NCI-H2227 treated with DMSO at 0.1 percent for 48 hours (cell line): ENCODE results near the gene NFATC3.

Experiments
- DNase-seq: peaks from one replicate; lab custom pipeline; 2025; lab: John Stamatoyannopoulos, UW

The NFATC3 gene

DNA sequence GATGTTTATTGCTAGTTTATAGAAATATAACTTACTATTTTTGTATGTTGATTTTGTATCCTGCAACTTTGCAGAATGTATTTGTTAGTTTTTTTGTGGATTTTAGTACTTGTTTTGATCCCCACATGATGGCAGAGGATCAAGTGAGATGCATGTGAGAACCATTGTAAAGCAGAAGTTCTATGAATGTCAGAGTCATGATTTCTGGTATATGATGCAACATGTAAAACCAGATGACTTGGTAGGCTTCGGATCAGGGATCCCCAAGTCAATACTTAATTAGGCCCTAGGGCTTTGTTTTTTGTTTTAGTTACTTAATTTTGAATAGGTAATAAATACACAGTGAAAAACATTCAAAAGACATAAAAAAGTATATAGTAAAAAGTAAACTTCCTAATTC lies 104.9 kb downstream of the NFATC3 start:
- no peak for DNase-seq

DNA sequence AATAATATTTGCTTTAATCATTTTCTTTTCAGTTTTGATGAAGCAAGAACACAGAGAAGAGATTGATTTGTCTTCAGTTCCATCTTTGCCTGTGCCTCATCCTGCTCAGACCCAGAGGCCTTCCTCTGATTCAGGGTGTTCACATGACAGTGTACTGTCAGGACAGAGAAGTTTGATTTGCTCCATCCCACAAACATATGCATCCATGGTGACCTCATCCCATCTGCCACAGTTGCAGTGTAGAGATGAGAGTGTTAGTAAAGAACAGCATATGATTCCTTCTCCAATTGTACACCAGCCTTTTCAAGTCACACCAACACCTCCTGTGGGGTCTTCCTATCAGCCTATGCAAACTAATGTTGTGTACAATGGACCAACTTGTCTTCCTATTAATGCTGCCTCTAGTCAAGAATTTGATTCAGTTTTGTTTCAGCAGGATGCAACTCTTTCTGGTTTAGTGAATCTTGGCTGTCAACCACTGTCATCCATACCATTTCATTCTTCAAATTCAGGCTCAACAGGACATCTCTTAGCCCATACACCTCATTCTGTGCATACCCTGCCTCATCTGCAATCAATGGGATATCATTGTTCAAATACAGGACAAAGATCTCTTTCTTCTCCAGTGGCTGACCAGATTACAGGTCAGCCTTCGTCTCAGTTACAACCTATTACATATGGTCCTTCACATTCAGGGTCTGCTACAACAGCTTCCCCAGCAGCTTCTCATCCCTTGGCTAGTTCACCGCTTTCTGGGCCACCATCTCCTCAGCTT lies 105.8 kb downstream of the NFATC3 start:
- no peak for DNase-seq

DNA sequence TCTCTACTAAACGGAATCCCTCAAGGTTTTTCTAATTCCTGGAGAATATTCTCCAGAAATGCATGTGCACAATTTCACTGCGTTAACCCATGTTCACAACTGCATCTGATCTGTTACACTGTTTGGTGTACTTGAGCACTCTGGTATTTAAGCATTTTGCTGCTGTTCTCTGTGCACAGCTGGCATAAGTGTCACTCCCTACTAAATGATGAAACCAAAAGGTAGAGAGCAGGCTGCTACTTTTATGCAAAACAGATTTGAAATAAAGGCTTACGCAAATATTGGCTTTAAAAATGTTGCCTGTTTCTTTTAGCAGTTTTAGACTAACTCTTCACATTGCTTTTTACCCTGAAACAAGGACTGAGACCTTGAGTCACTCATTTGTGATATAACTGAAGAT lies 109.1 kb downstream of the NFATC3 start:
- no peak for DNase-seq

DNA sequence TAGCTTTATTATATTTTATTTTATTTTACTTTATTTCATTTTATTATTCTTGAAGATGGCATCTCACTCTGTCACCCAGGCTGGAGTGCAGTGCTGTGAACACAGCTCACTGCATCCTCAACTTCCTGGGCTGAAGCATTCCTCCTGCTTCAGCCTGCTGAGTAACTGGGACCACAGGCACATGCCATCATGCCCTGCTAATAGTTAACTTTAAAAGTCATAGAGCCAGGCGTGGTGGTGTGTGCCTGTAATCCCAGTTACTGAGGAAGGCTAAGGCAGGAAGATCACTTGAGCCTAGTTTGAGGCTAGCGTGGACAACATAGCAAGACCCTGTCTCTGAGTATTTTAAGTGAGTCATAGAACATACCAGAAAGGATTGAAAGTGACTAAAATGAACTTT lies 112.1 kb downstream of the NFATC3 start:
- DNase-seq: no peak

DNA sequence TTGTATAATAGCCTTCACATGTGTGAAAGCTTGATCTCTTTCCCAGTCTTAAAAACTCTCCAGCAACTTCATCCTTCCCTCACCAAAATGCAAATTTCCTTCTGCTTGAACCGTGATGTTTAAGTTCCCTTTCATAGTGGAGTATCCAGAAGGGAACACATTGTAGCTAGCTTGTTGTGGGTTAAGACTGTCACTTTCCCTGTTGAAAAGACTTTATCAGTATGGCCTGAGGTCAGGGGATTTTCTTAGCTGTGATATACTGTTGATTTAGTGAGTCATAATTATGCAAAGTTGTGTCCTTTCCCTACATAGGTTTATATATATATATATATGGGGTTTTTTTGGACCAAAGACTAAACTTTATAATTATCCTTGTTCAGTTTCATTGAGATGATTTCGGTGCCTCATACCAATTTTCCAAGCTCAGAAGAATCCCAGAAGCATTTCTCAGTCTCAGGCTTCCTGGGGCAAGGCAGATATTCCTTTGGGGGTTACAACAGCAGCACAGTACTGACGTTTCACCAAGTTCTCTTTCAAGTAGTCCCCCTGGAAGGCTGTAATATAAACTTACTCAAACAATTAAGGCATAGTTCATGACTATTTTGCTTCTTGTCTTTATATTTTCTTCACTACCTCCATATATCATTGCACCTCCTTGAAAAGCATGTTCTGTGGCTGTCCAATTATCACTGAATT lies 115.1 kb downstream of the NFATC3 start:
- DNase-seq: no peak

DNA sequence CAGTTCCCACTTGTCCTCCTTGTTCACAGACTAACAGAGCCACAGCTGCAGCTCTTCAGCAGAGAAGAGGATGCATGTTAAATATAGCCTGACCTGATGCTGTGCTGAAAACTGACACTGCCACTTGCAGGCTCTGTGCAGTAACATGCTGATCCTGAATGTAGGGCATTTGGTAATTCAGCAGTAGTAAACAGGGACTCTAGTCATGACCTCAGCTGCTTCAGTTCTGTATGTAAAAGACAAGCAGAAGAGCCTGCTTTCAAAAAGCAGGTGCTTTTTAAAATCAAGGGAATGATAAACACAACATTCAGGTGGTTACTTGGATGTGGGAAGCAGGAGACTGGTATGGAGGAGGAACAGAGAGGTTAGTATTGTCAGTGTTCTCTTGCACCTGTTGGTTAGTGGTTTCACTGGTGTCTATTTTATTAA lies 116.9 kb downstream of the NFATC3 start:
- DNase-seq: no peak

DNA sequence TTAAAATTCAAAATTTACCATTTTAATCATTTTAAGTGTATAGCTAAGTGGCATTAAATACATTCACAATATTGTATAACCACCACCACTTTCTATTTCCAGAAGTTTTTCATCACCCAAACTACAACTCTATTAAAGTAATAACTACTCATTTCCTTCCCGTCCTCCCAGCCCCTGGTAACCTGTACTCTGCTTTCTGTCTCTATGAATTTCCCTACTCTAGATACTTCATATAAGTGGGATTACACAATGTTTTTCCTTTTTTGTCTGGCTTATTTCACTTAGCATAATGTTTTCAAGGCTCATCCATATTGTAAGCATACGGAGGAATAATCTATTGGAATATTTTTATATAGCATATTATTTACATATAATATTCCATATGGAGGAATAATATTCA lies 121.1 kb downstream of the NFATC3 start:
- DNase-seq: no peak

DNA sequence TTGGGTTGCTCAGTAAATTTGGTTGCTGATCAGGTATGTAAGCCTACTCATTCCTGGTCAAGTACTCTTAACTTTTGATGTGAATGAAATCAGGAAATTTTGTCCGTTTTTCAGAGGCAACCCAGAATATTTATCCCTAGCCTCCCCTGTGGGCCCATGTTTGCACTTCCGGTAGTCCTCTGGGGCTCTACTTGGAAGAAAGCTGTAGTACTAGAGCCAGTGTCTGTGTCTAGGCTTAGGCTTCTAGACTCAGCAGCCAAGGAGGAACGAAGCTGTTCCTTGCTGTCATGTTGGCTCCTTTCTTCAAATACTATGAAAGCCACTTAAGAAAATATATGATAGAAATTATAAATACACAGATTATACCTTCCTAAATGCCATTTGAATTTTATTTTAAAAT lies 129.6 kb downstream of the NFATC3 start:
- DNase-seq: no peak

DNA sequence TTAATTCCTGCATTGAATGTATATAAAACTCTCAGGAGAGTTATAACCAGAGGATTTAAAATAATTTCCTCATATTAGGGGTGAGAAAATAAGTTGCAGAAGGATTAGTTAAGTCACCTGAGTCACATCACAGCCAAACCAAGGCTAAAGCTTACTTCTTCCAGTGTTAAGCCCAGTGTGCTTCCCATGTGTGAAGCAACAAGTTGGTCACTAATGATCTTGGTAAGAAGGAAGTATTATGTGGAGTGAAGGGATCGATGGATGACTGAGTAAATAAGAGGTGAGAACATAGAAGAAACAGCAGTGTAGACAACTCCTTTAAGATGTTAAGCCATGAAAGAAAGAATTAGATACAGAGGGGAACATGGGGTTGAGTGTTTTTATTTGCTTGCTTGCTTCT lies 130.1 kb downstream of the NFATC3 start:
- no peak for DNase-seq

DNA sequence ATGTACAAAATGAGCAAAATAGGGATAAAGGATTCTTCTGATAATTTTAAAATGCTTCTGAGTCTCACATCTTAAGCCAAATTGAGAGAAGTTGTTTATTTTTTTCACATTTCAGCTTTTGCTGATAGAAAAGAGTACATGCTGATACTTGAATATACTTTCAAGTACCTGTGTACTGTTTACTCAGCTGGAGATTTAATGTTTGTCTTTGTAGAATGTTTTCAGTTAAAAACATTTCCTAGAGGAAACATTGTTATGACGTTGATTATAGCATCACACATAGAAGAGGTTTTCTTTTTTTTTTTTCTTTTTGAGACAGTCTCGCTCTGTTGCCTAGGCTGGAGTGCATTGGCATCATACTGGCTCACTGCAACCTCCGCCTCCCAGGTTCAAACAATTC lies 131.1 kb downstream of the NFATC3 start:
- DNase-seq: no peak

DNA sequence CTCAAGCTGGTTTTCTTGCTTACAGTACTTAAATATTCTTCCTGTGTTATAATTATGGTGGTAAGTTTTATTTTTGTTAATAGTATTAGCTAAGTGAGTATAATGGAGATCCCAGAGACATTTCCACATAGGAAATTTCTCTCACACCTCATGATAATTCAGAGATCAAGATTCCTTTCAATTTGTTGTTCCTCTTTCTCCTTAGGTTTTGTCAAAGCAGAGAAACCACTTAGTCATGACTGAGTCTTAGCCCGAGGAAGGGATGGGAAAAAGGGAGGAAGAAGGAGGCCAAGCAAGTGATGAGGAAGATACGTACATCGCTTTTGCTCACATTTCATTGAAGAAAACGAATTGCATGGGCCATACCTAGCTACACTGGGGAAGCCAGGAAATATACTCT lies 132.3 kb downstream of the NFATC3 start:
- DNase-seq: no peak

DNA sequence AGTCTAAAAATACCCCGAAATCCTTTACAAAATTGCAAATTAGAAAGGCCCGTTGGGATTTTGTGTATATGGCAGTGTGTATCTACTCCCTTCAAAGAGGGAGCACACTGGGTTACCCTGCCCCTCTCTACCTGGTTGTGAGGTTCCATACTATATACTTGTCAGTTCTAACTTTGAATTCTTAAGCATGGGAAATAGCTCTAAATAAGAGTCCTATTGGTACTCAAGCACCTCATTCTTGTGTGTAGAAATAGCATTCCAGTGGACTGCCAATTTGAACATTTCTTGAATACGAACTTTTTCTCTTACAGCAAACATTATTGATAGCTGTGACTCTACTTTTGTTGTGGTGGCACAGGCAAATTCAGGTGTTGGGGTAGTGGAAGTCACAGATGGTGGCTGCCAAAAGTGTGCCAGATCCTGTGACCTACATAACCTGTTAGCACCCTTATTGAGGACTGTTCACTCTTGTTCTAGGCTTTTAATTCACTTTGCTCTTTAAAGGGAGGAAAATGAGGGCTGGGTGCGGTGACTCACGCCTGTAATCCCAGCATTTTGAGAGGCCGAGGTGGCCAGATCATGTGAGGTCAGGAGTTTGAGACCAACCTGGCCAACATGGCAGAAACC lies 134.7 kb downstream of the NFATC3 start:
- DNase-seq: no peak

DNA sequence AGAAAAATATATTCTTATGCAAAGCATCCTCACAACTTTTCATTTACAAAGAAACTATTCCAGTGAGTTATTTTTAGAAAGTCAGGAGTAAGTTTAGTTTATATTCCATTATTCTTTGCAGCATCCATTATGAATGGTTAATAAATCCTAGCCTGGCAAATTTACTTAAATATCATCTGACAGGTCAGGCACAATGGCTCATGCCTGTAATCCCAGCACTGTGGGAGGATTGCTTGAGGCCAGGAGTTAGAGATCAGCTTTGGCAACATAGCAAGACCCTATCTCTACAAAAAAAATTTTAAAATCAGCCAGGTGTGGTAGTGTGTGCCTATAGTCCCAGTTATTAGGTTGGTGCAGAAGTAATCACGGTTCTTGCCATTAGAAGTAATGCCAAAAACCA lies 137.9 kb downstream of the NFATC3 start:
- no peak for DNase-seq

DNA sequence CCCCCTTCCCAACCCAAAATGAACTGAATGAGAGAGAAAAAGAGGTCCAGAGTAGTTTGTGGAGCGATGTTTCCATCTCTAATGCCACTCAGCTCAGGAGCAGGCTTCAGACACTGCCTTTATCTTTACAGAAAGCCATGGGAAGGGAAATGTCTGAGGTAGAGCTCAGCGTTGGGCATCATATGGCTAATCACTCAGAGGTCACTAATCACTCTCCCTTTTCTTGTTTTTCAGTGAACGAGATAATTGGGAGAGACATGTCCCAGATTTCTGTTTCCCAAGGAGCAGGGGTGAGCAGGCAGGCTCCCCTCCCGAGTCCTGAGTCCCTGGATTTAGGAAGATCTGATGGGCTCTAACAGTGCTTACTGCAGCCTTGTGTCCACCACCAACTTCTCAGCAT lies 140.9 kb downstream of the NFATC3 start:
- no peak for DNase-seq

DNA sequence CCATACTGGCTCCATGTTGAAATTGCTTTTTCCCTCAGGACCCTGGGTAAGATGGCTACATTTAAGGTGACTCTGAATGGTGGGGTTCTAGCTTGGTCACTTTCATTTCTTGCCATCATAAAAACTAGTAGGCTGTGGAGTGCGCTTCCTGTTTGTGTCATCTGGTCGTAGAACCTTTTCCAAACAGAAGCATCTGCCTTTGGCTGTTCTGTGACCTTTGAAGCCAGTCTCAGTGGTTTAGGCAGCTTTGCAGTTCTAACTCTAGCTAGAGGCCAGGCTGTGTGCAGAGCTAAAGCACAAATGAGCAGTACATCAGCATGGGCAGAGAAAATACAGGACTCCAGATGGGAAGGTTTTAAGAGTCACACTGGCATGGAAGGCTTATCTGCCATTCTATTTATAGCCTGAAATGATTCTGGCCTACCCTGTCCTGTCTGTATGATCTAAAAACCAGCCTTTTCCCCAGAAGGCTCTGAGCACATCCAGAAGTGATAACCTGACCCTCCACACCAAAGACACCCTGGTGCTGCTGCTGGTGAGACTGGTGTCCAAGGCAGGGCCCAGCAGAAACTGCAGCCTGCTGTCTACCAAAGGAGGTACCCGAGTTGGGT lies 142.1 kb downstream of the NFATC3 start:
- no peak for DNase-seq

DNA sequence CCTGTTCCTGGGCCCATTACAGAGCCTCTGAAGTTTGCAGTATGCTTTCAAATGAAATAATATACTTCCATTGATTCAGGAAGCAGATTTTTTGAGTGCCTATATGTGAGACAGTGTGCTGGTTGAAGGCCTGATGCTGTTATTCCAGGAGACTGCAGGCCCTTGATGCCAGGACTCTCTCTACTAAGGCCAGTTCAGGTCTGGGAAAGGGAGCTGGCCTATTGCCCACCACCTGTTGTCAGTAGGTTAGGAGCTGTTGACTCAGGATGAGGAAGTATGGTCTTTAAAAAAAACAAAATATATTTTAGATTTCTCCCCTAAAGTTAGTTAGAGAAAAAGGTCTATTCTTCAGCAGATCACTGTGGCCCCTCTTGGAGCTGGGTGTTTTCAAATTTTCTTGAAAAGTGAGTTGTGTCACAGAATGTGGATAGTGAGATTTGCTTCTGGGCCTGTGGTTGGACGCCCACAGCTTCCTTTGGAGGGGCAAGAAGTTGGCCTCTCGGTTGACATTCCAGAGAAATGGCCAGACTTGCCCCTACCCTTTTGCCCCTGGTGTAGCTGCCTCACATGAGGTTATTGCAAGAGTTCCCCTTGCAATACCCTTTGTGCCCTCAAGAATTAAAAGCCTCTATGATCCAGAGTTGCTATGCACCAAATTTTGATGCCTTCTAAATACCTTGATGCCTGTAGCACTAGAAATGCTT lies 142.8 kb downstream of the NFATC3 start:
- DNase-seq: no peak

DNA sequence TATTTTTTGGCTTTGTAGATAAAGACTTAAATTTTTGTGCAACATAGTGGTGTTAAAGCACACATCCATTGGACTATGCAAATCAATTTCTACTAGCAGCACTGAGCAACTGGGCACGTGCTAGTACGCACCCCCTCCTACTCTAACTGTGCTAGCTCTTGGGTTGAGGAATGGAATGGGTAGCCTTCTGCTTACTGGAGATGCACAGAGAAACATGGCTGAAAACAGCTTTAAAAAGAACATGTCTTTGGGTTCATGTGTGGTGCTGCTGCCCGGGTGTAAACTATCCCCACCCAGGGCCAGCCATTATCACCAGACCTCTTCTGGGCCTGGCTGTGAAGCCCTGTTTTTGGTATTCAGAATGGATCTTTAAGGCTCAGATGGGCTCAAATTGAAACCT lies 143.5 kb downstream of the NFATC3 start:
- no peak for DNase-seq

DNA sequence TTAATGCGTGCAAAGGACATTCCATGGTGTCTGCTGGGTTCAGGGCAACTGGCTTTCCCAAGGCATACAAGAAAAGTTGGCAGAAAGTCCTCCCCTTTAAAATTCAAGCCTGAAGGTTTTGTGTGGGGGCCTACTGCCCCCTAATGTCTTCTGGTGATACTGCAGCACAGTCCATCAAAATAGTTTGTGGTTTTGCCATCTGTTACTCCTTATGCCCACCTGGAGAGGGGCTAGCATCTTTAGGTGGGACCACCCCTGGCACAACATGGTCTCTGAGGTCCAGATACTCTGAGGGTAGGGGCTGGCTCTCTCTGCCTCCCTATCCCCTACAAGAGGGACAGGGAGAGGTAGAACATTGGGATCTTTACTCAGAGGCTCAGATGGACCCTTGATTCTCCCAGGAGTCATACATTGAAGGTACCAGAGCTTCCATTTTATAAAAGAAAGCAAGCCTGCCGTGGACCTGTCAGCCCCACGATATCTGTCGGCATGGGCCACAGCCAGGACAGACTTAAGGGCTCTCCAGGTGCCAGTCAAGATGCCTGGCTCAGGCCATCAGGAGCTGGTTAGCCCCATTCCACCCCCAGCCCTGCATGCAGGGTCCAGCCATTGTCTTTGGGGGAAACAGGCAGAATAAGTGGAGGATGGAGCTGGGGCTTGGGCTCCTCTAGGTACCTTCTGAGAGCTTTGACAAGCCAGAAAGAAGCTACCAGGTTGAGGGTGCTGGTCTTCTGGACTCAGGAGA lies 144.4 kb downstream of the NFATC3 start:
- peak; percentile 12 for DNase-seq

DNA sequence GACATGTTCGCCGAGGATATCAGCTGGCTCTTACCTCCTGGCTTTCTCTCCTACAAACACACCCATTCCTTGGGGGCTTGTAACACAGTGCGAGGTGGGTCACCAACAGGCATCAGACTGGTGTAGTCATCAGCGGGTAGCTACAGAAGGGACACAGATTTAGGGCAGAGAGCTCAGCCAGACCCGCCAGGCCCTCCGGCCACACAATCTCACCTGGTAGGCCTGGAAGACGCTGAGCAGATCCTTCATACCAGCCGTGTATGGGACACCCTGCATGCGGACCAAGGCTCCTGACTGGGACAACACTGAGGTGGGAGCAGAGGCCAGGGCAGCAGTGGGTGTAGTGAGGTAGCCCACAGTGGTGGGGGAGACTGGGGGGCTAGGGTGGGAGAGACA lies 145.0 kb downstream of the NFATC3 start:
- DNase-seq: no peak

DNA sequence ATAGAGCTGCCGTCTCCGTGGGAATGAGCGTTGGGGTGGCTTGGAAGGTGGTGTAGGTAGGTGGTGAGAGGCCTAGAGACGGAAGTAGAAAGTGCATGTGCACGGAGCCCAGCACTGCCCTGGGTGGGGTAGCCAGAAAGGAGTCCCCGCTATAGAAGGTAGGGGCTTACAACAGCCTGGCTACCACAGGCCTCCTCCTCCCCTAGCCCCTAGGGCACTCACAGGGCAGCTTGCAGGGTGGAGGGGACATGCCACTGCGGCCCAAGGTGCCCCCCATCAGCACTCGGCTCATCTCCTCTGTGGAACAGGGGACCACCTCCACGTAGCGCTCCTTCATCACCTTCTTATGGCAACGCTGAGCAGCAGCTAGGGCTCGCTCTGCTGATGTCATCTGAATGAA lies 145.8 kb downstream of the NFATC3 start:
- DNase-seq: no peak

DNA sequence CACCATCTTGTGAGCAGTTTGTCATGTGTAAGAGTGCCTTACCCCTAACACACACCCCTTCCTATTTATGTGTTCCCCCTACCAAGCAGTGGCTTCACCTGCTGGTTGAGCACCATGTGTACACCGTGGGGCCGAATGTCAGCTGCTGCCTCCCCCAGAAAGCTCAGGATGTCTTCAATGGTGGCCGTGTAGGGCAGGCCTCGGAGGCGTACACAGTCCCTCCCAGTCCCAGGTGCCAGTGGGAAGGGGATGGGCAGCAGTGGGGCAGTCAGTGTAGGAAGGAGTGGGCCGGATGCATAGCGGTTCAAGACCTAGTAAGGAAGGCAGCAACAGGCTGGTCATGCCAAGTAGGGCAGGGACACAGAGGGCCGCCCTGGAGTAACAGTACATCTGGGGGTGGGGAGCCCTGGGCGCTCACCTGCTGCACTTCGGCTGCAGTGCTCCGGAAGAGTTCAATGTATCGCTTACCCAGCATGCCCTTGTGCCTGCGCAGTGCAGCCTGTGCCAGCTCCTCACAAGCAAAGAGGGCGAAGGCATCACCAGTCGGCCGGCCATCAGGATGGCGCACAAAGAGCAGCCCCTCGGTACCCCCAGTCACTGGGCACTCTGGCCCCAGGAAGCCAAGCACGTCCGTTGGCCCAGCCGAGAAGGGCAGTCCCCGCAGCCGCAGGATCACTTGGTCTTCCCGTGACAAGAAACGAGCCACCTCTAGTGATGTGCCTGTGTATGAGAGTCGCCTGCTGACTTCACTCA lies 146.4 kb downstream of the NFATC3 start:
- DNase-seq: no peak
